ENCODE results near the gene RNU7-1. TPM values are rescaled to one million over a fixed set of nuclear protein-coding genes. Genes with fewer than 3 reads are reported as not detected.
A peak's percentile ranks its signal among the peaks of the same experiment; 100 is the strongest.

Gene RNU7-1
- total RNA-seq, result not detected

DNA sequence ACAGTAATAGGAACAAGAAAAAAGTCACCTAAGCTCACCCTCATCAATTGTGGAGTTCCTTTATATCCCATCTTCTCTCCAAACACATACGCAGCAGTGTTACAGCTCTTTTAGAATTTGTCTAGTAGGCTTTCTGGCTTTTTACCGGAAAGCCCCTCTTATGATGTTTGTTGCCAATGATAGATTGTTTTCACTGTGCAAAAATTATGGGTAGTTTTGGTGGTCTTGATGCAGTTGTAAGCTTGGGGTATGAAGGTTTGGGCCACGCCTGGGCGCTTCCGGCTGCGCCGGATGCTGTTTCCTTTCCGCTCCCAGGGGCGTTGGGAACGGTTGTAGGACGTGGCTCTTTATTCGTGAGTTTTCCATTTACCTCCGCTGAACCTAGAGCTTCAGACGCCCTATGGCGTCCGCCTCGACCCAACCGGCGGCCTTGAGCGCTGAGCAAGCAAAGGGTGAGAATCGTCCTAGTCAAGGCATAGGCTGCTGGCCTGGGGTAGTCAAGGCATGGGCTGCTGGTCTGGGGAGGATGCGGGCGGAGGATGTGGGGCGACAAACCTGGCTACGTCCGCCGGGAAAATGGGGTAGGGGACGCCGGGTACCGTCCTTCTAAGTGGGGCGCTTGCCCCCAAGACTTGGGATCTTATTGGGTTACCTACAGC, at the start of gene RNU7-1, which contains the start of gene C12orf57:
RNU7-1 (plus strand) TSS at position 95 of the 659 bp plus-strand sequence.
C12orf57 (plus strand) TSS at position 301 of the 659 bp plus-strand sequence; CDS start at position 401, 100 bp downstream.
- peak within 1 kb of the TSS; percentile 48 to 69 (median 60) for H3K4me3 ChIP-seq
- peak within 1 kb of the TSS; percentile 90 to 97 (median 94) for H3K27ac ChIP-seq
- peaks cover 8 to 41% (median 20%) of the 10 kb centered on the region in 4 donors for H3K4me1 ChIP-seq
- no peaks in the 10 kb centered on the region for H3K9me3 ChIP-seq
- H3K27me3 ChIP-seq, result no peaks in the 10 kb centered on the region
- H3K36me3 ChIP-seq, result peaks cover 0 to 13% (median 0%) of the 10 kb centered on the region in 3 donors
- peak; percentile 69 to 87 (median 80) for DNase-seq
- peak; percentile 86 to 97 for TF ChIP-seq POLR2A (IDR thresholded peaks at IDR 0.05)
- TF ChIP-seq, protein P1, sequence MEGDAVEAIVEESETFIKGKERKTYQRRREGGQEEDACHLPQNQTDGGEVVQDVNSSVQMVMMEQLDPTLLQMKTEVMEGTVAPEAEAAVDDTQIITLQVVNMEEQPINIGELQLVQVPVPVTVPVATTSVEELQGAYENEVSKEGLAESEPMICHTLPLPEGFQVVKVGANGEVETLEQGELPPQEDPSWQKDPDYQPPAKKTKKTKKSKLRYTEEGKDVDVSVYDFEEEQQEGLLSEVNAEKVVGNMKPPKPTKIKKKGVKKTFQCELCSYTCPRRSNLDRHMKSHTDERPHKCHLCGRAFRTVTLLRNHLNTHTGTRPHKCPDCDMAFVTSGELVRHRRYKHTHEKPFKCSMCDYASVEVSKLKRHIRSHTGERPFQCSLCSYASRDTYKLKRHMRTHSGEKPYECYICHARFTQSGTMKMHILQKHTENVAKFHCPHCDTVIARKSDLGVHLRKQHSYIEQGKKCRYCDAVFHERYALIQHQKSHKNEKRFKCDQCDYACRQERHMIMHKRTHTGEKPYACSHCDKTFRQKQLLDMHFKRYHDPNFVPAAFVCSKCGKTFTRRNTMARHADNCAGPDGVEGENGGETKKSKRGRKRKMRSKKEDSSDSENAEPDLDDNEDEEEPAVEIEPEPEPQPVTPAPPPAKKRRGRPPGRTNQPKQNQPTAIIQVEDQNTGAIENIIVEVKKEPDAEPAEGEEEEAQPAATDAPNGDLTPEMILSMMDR (IDR thresholded peaks at IDR 0.05), result peak in 1 of 6 experiments; percentile 7

DNA sequence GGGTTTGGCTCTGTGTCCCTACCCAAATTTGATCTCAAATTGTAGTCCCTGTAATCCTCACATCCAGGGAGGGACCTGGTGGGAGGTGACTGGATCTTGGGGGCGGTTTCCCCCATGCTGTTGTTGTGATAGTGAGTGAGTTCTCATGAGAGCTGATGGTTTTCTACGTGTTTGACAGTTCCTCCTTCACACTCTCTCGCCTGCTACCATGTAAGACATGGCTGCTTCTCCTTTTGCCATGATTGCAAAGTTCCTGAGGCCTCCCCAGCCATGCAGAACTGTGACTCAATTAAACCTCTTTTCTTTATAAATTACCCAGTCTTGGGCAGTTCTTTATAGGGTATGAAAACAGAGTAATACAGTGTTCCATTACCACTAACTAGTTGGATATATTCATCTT, 49.3 kb upstream of the RNU7-1 start:
- Histone ChIP-seq H3K9me3 (no peaks in the 10 kb centered on the region), H3K27ac (no peak overlapping the region), H3K36me3 (no peaks in the 10 kb centered on the region), H3K4me3 (no peak overlapping the region), H3K27me3 (no peaks in the 10 kb centered on the region), H3K4me1 (peaks cover 0 to 3% (median 0%) of the 10 kb centered on the region in 4 donors)
- no peak for TF ChIP-seq POLR2A (IDR thresholded peaks at IDR 0.05)
- TF ChIP-seq, protein P1 (IDR thresholded peaks at IDR 0.05), result no peak
- DNase-seq, result no peak

DNA sequence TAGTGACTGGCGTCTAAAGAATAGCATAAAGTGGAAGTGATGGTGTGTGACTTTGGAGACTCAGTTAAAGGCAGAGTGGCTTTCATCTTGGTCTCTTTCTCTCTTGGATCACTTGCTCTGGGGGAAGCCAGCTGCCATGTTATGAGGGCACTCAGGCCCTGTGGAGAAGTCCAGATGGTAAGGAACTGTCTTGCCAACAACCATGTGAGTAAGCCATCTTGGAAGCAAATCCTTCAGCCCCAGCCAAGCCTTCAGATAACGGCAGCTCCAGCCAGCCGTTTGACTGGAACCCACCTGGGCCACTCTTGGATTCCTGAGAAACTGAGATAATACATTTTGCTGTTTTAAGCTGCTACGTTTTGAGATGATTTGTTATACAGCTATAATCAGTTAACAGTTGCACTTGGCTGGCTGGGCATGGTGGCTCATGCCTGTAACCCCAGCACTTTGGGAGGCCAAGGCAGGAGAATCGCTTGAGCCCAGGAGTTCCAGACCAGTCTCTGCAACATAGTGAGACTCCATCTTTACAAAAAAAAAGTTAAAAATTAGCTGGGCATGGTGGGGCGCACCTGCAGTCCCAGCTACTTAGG, 46.7 kb upstream of the RNU7-1 start:
- Histone ChIP-seq H3K36me3 (no peaks in the 10 kb centered on the region), H3K4me3 (no peak overlapping the region), H3K27ac (no peak overlapping the region), H3K9me3 (no peaks in the 10 kb centered on the region), H3K27me3 (no peaks in the 10 kb centered on the region), H3K4me1 (peaks cover 0 to 12% (median 4%) of the 10 kb centered on the region in 4 donors)
- no peak for TF ChIP-seq POLR2A (IDR thresholded peaks at IDR 0.05)
- TF ChIP-seq, protein P1 (IDR thresholded peaks at IDR 0.05), result no peak
- DNase-seq, result no peak

DNA sequence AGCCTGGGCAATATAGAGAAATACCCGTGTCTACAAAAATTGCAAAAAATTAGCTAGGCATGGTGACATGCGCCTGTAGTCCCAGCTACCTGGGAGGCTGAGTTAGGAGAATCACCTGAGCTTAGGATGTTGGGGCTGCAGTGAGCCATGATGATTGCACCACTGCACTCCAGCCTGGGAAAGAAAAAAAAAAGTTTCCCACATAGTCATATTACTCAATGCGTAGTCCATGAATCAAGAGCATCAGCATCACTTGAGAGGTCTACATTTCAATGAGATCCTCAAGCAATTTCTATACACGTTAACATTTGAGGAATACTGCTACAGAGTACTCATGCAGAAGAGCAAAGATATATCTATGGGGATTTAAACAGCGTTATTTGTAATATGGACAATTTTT, 44.2 kb upstream of the RNU7-1 start:
- no peaks in the 10 kb centered on the region for H3K27me3 ChIP-seq
- no peak for DNase-seq
- H3K4me3 ChIP-seq, result no peak overlapping the region
- H3K36me3 ChIP-seq, result no peaks in the 10 kb centered on the region
- H3K4me1 ChIP-seq, result peaks cover 0 to 12% (median 5%) of the 10 kb centered on the region in 4 donors
- H3K27ac ChIP-seq, result no peak overlapping the region
- TF ChIP-seq, protein P1 (IDR thresholded peaks at IDR 0.05), result no peak
- no peak for TF ChIP-seq POLR2A (IDR thresholded peaks at IDR 0.05)
- H3K9me3 ChIP-seq, result no peaks in the 10 kb centered on the region

DNA sequence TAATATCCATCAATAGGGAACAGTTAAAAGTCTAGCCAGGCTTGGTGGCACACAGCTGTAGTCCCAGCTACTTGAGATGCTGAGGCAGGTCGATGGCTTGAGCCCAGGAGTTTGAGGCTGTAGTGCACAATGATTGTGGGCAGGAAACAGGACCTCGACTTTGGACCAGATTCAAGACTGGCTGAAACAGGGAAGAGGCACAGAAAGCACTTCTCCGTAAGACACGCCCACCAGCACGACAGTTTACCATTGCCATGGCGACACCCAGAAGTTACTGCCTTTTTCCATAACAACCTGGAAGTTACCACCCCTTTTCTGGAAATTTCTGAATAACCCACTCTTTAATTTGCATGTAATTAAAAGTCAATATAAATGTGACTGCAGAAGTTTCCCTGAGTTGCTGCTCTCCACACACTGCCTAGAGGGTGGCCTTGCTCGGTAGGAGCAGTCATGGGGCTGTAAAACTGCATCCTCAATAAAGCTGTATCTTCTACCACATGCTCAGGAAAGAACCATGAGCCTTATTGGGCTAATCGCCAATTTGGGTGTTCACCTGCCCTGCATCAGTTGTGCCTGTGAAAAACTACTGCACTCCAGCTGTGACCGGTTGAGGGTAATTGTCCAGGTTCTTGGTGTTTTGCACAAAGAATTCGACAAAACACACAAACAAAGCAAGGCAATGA, 43.6 kb upstream of the RNU7-1 start:
- Histone ChIP-seq H3K27ac (peak overlapping the region in 1 of 4 donors; percentile 55), H3K9me3 (no peaks in the 10 kb centered on the region), H3K36me3 (no peaks in the 10 kb centered on the region), H3K4me1 (peaks cover 0 to 12% (median 6%) of the 10 kb centered on the region in 4 donors), H3K27me3 (no peaks in the 10 kb centered on the region), H3K4me3 (no peak overlapping the region)
- peak; percentile 34 to 83 (median 70) for DNase-seq
- TF ChIP-seq POLR2A (IDR thresholded peaks at IDR 0.05), result no peak

All from Peyer's patch (tissue), 4 donors.